ENCODE measurements around the gene HTT. TPM values are rescaled to one million over a fixed set of nuclear protein-coding genes. Genes with fewer than 3 reads are reported as not detected.
"Not testable (repeated sequence)": the region's sequence is repeated elsewhere in the genome, so short reads cannot be mapped to it uniquely, and the experiment has no call there.

Gene HTT
- total RNA-seq, 1 experiment from 2014 or later = 10.4 TPM

GRCh38 chr4:3121596-3121995, 47.1 kb downstream of the HTT start:
- no peak for DNase-seq (ENCODE audit: low read depth)

- peak; percentile 15 for DNase-seq (ENCODE audit: low read depth)
Measured at GRCh38 chr4:3122081-3122563, 47.6 kb downstream of the HTT start.

- DNase-seq (ENCODE audit: low read depth) = no peak
Measured at GRCh38 chr4:3123181-3123671, 48.7 kb downstream of the HTT start.

GRCh38 chr4:3124070-3124767, 49.7 kb downstream of the HTT start:
- no peak for DNase-seq (ENCODE audit: low read depth)

GRCh38 chr4:3127112-3127511, 52.6 kb downstream of the HTT start:
- no peak for DNase-seq (ENCODE audit: low read depth)

GRCh38 chr4:3128058-3128457, 53.6 kb downstream of the HTT start:
- DNase-seq (ENCODE audit: low read depth) = no peak

GRCh38 chr4:3128976-3129375, 54.5 kb downstream of the HTT start:
- no peak for DNase-seq (ENCODE audit: low read depth)

GRCh38 chr4:3130201-3130600, 55.7 kb downstream of the HTT start:
- DNase-seq (ENCODE audit: low read depth) = no peak

GRCh38 chr4:3130826-3131225, 56.3 kb downstream of the HTT start:
- DNase-seq (ENCODE audit: low read depth) = no peak

GRCh38 chr4:3134201-3134600, 59.7 kb downstream of the HTT start:
- DNase-seq (ENCODE audit: low read depth) = no peak

- DNase-seq (ENCODE audit: low read depth) = no peak
Measured at GRCh38 chr4:3135155-3136011, 60.9 kb downstream of the HTT start.

- no peak for DNase-seq (ENCODE audit: low read depth)
Measured at GRCh38 chr4:3136454-3136853, 62.0 kb downstream of the HTT start.

GRCh38 chr4:3137908-3138307, 63.4 kb downstream of the HTT start:
- DNase-seq (ENCODE audit: low read depth) = no peak

GRCh38 chr4:3145234-3145924, 70.9 kb downstream of the HTT start:
- DNase-seq (ENCODE audit: low read depth) = no peak

- no peak for DNase-seq (ENCODE audit: low read depth)
Measured at GRCh38 chr4:3148926-3149325, 74.4 kb downstream of the HTT start.

- not testable (repeated sequence) for DNase-seq (ENCODE audit: low read depth)
Measured at GRCh38 chr4:3151238-3151637, 76.8 kb downstream of the HTT start.

- no peak for DNase-seq (ENCODE audit: low read depth)
Measured at GRCh38 chr4:3157366-3157765, 82.9 kb downstream of the HTT start.

GRCh38 chr4:3158841-3159240, 84.4 kb downstream of the HTT start:
- DNase-seq (ENCODE audit: low read depth) = no peak

GRCh38 chr4:3160438-3160837, 86.0 kb downstream of the HTT start:
- DNase-seq (ENCODE audit: low read depth) = no peak

GRCh38 chr4:3161044-3161443, 86.6 kb downstream of the HTT start:
- DNase-seq (ENCODE audit: low read depth) = not testable (repeated sequence)

GRCh38 chr4:3166434-3166833, 92.0 kb downstream of the HTT start:
- not testable (repeated sequence) for DNase-seq (ENCODE audit: low read depth)

- peak; percentile 12 for DNase-seq (ENCODE audit: low read depth)
Measured at GRCh38 chr4:3168029-3168428, 93.5 kb downstream of the HTT start.

Data from Daoy (cell line).